ENCODE results near the gene COL6A2. TPM values are rescaled to one million over a fixed set of nuclear protein-coding genes. Genes with fewer than 3 reads are reported as not detected.

Gene COL6A2
- total and polyA plus RNA-seq, 2 experiments from 2014 or later, result 509 to 832 TPM

DNA sequence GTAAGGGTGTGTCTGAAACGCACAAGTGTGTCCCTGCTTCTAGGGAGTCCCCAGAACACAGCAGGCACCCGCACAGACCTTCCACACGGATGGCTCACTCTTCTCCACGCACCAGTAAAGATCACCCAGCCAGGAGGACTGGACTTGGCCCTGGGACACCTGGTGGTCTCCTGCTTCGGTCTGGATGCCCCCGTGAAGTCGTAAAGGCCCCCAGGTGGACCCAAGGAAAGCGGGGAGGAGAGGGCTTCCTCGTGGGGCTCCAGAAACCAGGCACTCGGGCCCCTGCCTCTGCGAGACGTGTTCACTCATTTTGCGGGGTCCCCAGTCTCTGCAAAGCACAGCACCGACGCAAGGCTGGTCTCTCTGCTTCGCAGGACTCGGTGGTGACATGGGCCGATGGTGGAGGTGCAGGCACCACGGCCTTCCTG is 20.2 kb upstream of the COL6A2 start:
- no peak overlapping the region for H3K4me2 ChIP-seq
- H3K27ac ChIP-seq, result no peak overlapping the region
- 96% methylated on average over 17 of the region's 19 CpGs for WGBS (ENCODE audit: low lambda C conversion rate, missing lambda C conversion rate)
- peaks cover 16% of the 10 kb centered on the region for H3K4me1 ChIP-seq (ENCODE audit: insufficient read depth)
- no peak for TF ChIP-seq EZH2phosphoT487 (IDR thresholded peaks at IDR 0.05; ENCODE audit: low read depth, severe bottlenecking, unreplicated experiment)
- TF ChIP-seq EZH2 (IDR thresholded peaks at IDR 0.05; ENCODE audit: borderline replicate concordance), result no peak
- TF ChIP-seq, protein P1, sequence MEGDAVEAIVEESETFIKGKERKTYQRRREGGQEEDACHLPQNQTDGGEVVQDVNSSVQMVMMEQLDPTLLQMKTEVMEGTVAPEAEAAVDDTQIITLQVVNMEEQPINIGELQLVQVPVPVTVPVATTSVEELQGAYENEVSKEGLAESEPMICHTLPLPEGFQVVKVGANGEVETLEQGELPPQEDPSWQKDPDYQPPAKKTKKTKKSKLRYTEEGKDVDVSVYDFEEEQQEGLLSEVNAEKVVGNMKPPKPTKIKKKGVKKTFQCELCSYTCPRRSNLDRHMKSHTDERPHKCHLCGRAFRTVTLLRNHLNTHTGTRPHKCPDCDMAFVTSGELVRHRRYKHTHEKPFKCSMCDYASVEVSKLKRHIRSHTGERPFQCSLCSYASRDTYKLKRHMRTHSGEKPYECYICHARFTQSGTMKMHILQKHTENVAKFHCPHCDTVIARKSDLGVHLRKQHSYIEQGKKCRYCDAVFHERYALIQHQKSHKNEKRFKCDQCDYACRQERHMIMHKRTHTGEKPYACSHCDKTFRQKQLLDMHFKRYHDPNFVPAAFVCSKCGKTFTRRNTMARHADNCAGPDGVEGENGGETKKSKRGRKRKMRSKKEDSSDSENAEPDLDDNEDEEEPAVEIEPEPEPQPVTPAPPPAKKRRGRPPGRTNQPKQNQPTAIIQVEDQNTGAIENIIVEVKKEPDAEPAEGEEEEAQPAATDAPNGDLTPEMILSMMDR (IDR thresholded peaks at IDR 0.05; ENCODE audit: poor library complexity), result no peak
- no peaks in the 10 kb centered on the region for H3K9me2 ChIP-seq (replicated peaks; ENCODE audit: insufficient read depth)
- no peaks in the 10 kb centered on the region for H3K79me2 ChIP-seq
- no peaks in the 10 kb centered on the region for H3K36me3 ChIP-seq (replicated peaks; ENCODE audit: insufficient read depth, low read depth)
- no peaks in the 10 kb centered on the region for H4K20me1 ChIP-seq (ENCODE audit: insufficient read depth, poor library complexity, severe bottlenecking)
- H3K27me3 ChIP-seq, result no peaks in the 10 kb centered on the region
- no peak overlapping the region for H3K4me3 ChIP-seq
- H2AFZ ChIP-seq, result no peak overlapping the region
- DNase-seq (ENCODE audit: low spot score), result no peak
- H3K9me3 ChIP-seq (ENCODE audit: low read depth), result no peaks in the 10 kb centered on the region

DNA sequence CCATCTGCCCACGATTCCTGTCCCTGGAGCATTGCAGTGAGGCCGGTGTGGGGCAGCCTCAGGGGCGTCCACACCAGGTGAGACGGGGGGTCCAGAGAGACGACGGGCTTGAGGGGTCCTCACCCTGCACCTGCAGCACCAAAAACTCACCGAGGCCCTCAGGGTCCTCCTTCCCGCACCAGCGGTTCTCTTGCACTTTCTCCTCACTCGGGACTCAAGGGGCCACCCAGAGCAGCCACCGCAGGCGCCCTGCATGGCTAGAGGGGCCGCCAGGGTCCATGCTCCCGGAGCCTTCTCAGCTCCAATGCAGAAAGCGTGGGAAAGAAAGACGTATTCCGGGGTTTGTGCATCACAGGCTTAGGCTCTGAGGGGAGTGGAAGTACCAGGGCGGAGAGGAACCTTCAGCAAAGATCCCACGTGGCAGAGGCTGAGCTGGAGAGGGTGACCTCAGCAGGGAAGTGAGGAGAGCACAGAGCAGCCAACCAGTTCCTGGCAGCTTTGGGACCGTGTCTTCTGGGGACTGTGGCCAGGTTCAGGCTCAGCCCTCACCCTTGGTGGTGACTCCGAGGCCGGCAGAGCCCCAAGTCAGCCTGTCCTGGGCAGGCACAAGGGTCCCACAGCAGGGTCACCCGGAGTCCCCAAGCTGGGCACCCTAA is 19.5 kb upstream of the COL6A2 start:
- WGBS (ENCODE audit: low lambda C conversion rate, missing lambda C conversion rate), result 94% methylated on average over 23 of the region's 23 CpGs
- no peaks in the 10 kb centered on the region for H3K27me3 ChIP-seq
- peak overlapping the region; percentile 77 for H3K27ac ChIP-seq
- H3K79me2 ChIP-seq, result no peaks in the 10 kb centered on the region
- no peak overlapping the region for H3K4me2 ChIP-seq
- H3K36me3 ChIP-seq (replicated peaks; ENCODE audit: insufficient read depth, low read depth), result no peaks in the 10 kb centered on the region
- no peak overlapping the region for H2AFZ ChIP-seq
- H3K9me3 ChIP-seq (ENCODE audit: low read depth), result no peaks in the 10 kb centered on the region
- H3K4me3 ChIP-seq, result no peak overlapping the region
- H3K9me2 ChIP-seq (replicated peaks; ENCODE audit: insufficient read depth), result no peaks in the 10 kb centered on the region
- H3K4me1 ChIP-seq (ENCODE audit: insufficient read depth), result peaks cover 21% of the 10 kb centered on the region
- TF ChIP-seq EZH2 (IDR thresholded peaks at IDR 0.05; ENCODE audit: borderline replicate concordance), result no peak
- TF ChIP-seq, protein P1 (IDR thresholded peaks at IDR 0.05; ENCODE audit: poor library complexity), result no peak
- TF ChIP-seq EZH2phosphoT487 (IDR thresholded peaks at IDR 0.05; ENCODE audit: low read depth, severe bottlenecking, unreplicated experiment), result no peak
- no peak for DNase-seq (ENCODE audit: low spot score)
- H4K20me1 ChIP-seq (ENCODE audit: insufficient read depth, poor library complexity, severe bottlenecking), result no peaks in the 10 kb centered on the region

DNA sequence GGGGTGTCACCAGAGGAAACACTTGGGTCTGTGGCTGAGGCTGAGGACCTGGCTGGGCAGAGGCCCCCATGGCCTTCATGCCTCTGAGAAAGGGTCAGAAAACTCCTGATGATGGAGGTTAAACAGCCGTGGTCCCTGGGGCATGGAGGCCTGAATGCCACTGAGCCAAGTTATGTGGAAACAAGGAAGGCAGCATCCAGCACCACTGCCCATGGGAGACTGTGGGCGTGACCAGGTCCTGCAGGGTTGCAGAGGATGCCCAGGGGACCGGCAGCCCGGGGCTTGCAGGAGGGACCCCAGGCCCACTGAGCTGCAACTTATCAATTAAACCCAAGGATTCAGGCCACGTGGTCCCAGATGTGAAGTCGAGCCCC is 18.9 kb upstream of the COL6A2 start:
- Histone ChIP-seq H3K27ac (peak overlapping the region; percentile 77), H3K27me3 (no peaks in the 10 kb centered on the region), H3K9me2 (replicated peaks; ENCODE audit: insufficient read depth) (no peaks in the 10 kb centered on the region), H3K9me3 (ENCODE audit: low read depth) (no peaks in the 10 kb centered on the region), H3K4me1 (ENCODE audit: insufficient read depth) (peaks cover 25% of the 10 kb centered on the region), H3K36me3 (replicated peaks; ENCODE audit: insufficient read depth, low read depth) (no peaks in the 10 kb centered on the region), H3K79me2 (no peaks in the 10 kb centered on the region), H3K4me2 (no peak overlapping the region), H2AFZ (no peak overlapping the region), H3K4me3 (no peak overlapping the region), H4K20me1 (ENCODE audit: insufficient read depth, poor library complexity, severe bottlenecking) (no peaks in the 10 kb centered on the region)
- TF ChIP-seq EZH2 (IDR thresholded peaks at IDR 0.05; ENCODE audit: borderline replicate concordance), result no peak
- TF ChIP-seq, protein P1 (IDR thresholded peaks at IDR 0.05; ENCODE audit: poor library complexity), result no peak
- no peak for TF ChIP-seq EZH2phosphoT487 (IDR thresholded peaks at IDR 0.05; ENCODE audit: low read depth, severe bottlenecking, unreplicated experiment)
- 57% methylated on average over 6 of the region's 6 CpGs for WGBS (ENCODE audit: low lambda C conversion rate, missing lambda C conversion rate)
- DNase-seq (ENCODE audit: low spot score), result no peak
